EH (cell line): ENCODE data around the gene ZNF283.
"Not testable (repeated sequence)": the region's sequence is repeated elsewhere in the genome, so short reads cannot be mapped to it uniquely, and the experiment has no call there.

Experiments
- DNase-seq: peaks from one replicate; pipeline ENCODE4 v3.0.0-alpha.2; 2015; ENCODE audit warnings: low read depth

ZNF283 gene

GRCh38 chr19:43858174-43858573, 31.1 kb downstream of the ZNF283 start:
- no peak for DNase-seq

GRCh38 chr19:43866923-43867322, 39.8 kb downstream of the ZNF283 start:
- not testable (repeated sequence) for DNase-seq

GRCh38 chr19:43872547-43873336, 45.6 kb downstream of the ZNF283 start:
- DNase-seq = peak; percentile 15

DNA sequence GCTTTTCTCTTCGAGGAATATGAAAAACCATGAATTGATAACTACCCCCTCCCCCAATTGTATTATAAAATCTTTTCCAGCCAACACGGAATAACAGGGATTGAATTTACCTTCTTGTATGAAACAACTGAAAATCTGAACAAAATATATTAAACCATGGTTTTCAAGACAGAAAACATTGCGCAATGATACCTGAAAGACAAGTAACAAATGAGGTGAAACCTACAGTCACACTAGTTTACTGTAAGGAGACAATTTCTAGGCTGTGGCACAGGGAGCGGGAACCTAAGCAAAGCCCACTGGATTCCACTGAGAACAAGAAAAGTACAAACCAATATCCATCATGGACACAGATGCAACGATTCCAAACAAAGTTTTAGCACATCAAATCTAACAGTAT, 53.4 kb downstream of the ZNF283 start:
- DNase-seq = no peak

- DNase-seq = no peak
Measured at GRCh38 chr19:43883864-43884263, 56.7 kb downstream of the ZNF283 start, which contains the start of gene ZNF404. TSS of gene ZNF404 (minus strand) at chr19:43883964.

DNA sequence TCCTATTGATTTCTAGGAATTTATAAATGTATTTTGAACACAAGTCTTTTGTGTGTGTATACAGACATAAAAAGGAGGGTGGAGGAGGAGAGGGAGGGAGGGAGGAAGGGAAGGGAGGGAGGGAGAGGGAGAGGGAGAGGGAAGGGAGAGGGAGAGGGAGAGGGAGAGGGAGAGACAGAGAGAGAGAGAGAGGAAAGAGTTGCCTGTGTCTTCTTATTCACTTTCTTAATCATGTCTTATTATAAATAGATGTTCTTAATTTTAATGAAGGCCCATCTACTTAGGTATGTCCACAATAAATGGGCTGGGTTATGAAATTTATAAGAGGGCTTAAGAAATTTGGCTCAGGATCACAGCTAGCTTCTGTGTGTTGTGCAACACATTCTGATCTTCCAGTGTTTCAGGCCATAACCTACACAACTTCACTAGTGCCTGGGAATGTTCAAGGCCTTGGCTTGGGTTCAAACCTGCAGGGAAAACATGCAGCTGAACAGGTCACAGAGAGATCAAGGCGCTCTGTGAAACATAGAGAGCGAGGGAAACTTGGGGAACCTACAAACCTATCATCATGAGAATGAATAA, 68.7 kb downstream of the ZNF283 start:
- no peak for DNase-seq
